Measurements from ENCODE around the gene DDX54.

DNA sequence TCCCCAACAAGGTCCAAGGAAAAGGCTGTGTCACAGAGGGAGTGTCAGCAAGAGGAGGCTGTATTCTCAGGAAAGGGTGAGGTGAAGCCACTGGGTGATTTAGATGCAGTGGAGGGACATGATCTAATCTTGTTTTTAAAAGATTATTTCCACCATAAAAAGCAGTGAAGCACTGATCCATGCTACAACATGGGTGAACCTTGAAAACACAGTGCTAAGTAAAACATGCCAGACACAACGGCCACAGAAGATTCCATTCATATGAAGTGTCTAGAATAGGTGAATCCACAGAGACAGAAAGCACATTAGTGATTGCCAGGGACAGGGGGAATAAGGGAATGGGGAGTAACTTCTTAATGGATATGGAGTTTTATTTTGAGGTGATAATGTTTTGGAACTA, 13.0 kb upstream of the DDX54 start:
- TF ChIP-seq EZH2phosphoT487 (IDR thresholded peaks at IDR 0.05; ENCODE audit: low read depth) = no peak
- TF ChIP-seq, protein P1, sequence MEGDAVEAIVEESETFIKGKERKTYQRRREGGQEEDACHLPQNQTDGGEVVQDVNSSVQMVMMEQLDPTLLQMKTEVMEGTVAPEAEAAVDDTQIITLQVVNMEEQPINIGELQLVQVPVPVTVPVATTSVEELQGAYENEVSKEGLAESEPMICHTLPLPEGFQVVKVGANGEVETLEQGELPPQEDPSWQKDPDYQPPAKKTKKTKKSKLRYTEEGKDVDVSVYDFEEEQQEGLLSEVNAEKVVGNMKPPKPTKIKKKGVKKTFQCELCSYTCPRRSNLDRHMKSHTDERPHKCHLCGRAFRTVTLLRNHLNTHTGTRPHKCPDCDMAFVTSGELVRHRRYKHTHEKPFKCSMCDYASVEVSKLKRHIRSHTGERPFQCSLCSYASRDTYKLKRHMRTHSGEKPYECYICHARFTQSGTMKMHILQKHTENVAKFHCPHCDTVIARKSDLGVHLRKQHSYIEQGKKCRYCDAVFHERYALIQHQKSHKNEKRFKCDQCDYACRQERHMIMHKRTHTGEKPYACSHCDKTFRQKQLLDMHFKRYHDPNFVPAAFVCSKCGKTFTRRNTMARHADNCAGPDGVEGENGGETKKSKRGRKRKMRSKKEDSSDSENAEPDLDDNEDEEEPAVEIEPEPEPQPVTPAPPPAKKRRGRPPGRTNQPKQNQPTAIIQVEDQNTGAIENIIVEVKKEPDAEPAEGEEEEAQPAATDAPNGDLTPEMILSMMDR (IDR thresholded peaks at IDR 0.05; ENCODE audit: low read depth, low read length) = no peak
